Measurements from ENCODE around the gene MRPS15. TPM values are rescaled to one million over a fixed set of nuclear protein-coding genes. Genes with fewer than 3 reads are reported as not detected.

MRPS15 gene
- total RNA-seq, 4 donors from 2014 or later = 45.6 to 85.9 (median 56.3) TPM

DNA sequence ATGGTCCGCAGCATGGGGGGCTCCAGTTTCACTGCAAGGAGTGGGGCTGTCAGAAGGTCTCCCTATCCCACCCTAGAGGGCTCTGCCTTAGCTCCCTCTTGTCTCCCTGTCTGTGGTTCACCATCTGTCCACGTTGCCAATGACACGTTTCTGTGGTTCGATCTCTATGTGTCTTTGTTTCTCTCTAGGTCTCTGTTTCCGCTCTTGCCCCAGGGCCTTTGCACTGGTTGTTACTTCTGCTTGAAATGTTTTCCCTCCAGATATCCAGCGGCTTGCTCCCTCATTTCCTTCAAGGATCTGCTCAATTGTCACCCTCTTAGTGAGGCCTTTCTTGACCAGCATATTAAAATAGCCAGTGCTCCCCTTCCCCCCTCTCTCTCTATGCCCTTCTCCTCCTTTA lies 8.5 kb upstream of the MRPS15 start:
- H3K4me3 ChIP-seq (replicated peaks in 1 of 3) = no peak overlapping the region
- no peak for DNase-seq
- intact Hi-C loops (cut with DNase I) = no loop called here
- peak overlapping the region; percentile 94 to 98 (median 96) for H3K27ac ChIP-seq
- TF ChIP-seq, protein P1, sequence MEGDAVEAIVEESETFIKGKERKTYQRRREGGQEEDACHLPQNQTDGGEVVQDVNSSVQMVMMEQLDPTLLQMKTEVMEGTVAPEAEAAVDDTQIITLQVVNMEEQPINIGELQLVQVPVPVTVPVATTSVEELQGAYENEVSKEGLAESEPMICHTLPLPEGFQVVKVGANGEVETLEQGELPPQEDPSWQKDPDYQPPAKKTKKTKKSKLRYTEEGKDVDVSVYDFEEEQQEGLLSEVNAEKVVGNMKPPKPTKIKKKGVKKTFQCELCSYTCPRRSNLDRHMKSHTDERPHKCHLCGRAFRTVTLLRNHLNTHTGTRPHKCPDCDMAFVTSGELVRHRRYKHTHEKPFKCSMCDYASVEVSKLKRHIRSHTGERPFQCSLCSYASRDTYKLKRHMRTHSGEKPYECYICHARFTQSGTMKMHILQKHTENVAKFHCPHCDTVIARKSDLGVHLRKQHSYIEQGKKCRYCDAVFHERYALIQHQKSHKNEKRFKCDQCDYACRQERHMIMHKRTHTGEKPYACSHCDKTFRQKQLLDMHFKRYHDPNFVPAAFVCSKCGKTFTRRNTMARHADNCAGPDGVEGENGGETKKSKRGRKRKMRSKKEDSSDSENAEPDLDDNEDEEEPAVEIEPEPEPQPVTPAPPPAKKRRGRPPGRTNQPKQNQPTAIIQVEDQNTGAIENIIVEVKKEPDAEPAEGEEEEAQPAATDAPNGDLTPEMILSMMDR (IDR thresholded peaks at IDR 0.05) = no peak
- no peak for TF ChIP-seq POLR2A (IDR thresholded peaks at IDR 0.05)
- H3K9me3 ChIP-seq = no peaks in the 10 kb centered on the region
- 84 to 94% methylated on average over 6 of the region's 6 CpGs for WGBS, 2 donors
- no peaks in the 10 kb centered on the region for H3K36me3 ChIP-seq
- no peaks in the 10 kb centered on the region for H3K27me3 ChIP-seq
- peaks cover 33 to 53% of the 10 kb centered on the region in 2 donors for H3K4me1 ChIP-seq

- H3K36me3 ChIP-seq = no peaks in the 10 kb centered on the region
- H3K4me1 ChIP-seq = peaks cover 33 to 50% of the 10 kb centered on the region in 2 donors
- 40 to 44% methylated on average over 9 to 21 of the region's 22 CpGs for WGBS, 2 donors
- H3K27me3 ChIP-seq = no peaks in the 10 kb centered on the region
- peak overlapping the region; percentile 94 to 98 (median 96) for H3K27ac ChIP-seq
- TF ChIP-seq, protein P1 (IDR thresholded peaks at IDR 0.05) = no peak
- peak in 1 of 2 donors; percentile 69 for TF ChIP-seq POLR2A (IDR thresholded peaks at IDR 0.05)
- no peaks in the 10 kb centered on the region for H3K9me3 ChIP-seq
- peak; percentile 85 to 90 for DNase-seq
- H3K4me3 ChIP-seq (replicated peaks in 1 of 3) = no peak overlapping the region
- intact Hi-C loops (cut with DNase I) = no loop called here
Measured at GRCh38 chr1:36471830-36472641, 7.9 kb upstream of the MRPS15 start.

GRCh38 chr1:36469163-36469562 lies 5.0 kb upstream of the MRPS15 start:
- Histone ChIP-seq H3K27me3 (no peaks in the 10 kb centered on the region), H3K4me3 (replicated peaks in 1 of 3) (no peak overlapping the region), H3K27ac (no peak overlapping the region), H3K9me3 (no peaks in the 10 kb centered on the region), H3K4me1 (peaks cover 27 to 36% of the 10 kb centered on the region in 2 donors), H3K36me3 (no peaks in the 10 kb centered on the region)
- intact Hi-C loops (cut with DNase I) = no loop called here
- 62 to 97% methylated on average over 2 of the region's 2 CpGs for WGBS, 2 donors
- DNase-seq = no peak
- no peak for TF ChIP-seq POLR2A (IDR thresholded peaks at IDR 0.05)

GRCh38 chr1:36467700-36468455 lies 3.7 kb upstream of the MRPS15 start:
- no peak for DNase-seq
- 83 to 90% methylated on average over 9 to 10 of the region's 10 CpGs for WGBS, 2 donors

GRCh38 chr1:36467027-36467410 lies 2.8 kb upstream of the MRPS15 start:
- H3K4me1 ChIP-seq = peaks cover 29 to 42% of the 10 kb centered on the region in 2 donors
- DNase-seq = no peak
- no peaks in the 10 kb centered on the region for H3K9me3 ChIP-seq
- no peaks in the 10 kb centered on the region for H3K36me3 ChIP-seq
- H3K27ac ChIP-seq = no peak overlapping the region
- intact Hi-C loops (cut with DNase I) = no loop called here
- H3K27me3 ChIP-seq = no peaks in the 10 kb centered on the region
- TF ChIP-seq, protein P1 (IDR thresholded peaks at IDR 0.05) = no peak
- no peak for TF ChIP-seq POLR2A (IDR thresholded peaks at IDR 0.05)
- no peak overlapping the region for H3K4me3 ChIP-seq (replicated peaks in 1 of 3)
- WGBS, 2 donors = 96 to 97% methylated on average over 4 of the region's 4 CpGs

More at GRCh38 chr1:36467700-36468455, 3.7 kb upstream of the MRPS15 start:
- no peak overlapping the region for H3K27ac ChIP-seq
- H3K4me3 ChIP-seq (replicated peaks in 1 of 3) = no peak overlapping the region
- peaks cover 34 to 43% of the 10 kb centered on the region in 2 donors for H3K4me1 ChIP-seq
- no peak for TF ChIP-seq POLR2A (IDR thresholded peaks at IDR 0.05)
- TF ChIP-seq, protein P1 (IDR thresholded peaks at IDR 0.05) = no peak
- no peaks in the 10 kb centered on the region for H3K9me3 ChIP-seq
- intact Hi-C loops (cut with DNase I) = no loop called here
- no peaks in the 10 kb centered on the region for H3K36me3 ChIP-seq
- no peaks in the 10 kb centered on the region for H3K27me3 ChIP-seq
